H1 (cell line): Measurements from ENCODE around the gene GALNT1. TPM values are rescaled to one million over a fixed set of nuclear protein-coding genes. Genes with fewer than 3 reads are reported as not detected.

ENCODE experiments used
- CTCF ChIA-PET: fragments of 300-600 bp; sonication (Branson Sonifier 250); formaldehyde crosslinking; loops from one replicate; lab custom pipeline; 2021; ENCODE audit not compliant: partially characterized antibody; lab: Charles Lee
- POLR2A ChIA-PET: fragments of 300-600 bp; sonication (Branson Sonifier 250); formaldehyde crosslinking; loops from one replicate; lab custom pipeline; 2021; ENCODE audit warnings: inconsistent platforms; ENCODE audit not compliant: partially characterized antibody; lab: Charles Lee
- DNase-seq, 2 experiments: peaks; one replicate each; pipeline versions ENCODE4 v3.0.0 to v3.0.0-alpha.2; 2010 to 2022; ENCODE audit warnings: low spot score in 2 of 2, low read depth in 1 of 2, mixed read lengths in 1 of 2
- FAIRE-seq: peaks from 2 replicates; lab custom pipeline; 2011; peaks lifted over from hg19 to GRCh38; lab: Jason Lieb, UNC
- H2AFZ ChIP-seq: 2 replicates; pipeline ENCODE4 v1.8.1; 2012; ENCODE audit warnings: low read length, inconsistent platforms
- H2AK5ac ChIP-seq: 2 replicates; pipeline ENCODE4 v1.6.1; 2013; ENCODE audit warnings: low read depth, low read length
- H2BK120ac ChIP-seq: replicated peaks from 2 replicates; pipeline ENCODE3; 2013; ENCODE audit warnings: low read depth, low read length, inconsistent platforms
- H2BK12ac ChIP-seq: 2 replicates; pipeline ENCODE4 v1.6.1; 2013; ENCODE audit warnings: low read depth, low read length
- H2BK15ac ChIP-seq: 2 replicates; pipeline ENCODE4 v1.6.1; 2013; ENCODE audit warnings: low read length
- H2BK20ac ChIP-seq: 2 replicates; pipeline ENCODE4 v1.6.1; 2013; ENCODE audit warnings: low read length
- H2BK5ac ChIP-seq: 2 replicates; pipeline ENCODE4 v1.6.1; 2013; ENCODE audit warnings: low read depth, low read length
- H3K14ac ChIP-seq: 2 replicates; pipeline ENCODE4 v1.6.1; 2013; ENCODE audit warnings: inconsistent platforms; ENCODE audit not compliant: insufficient read length
- H3K18ac ChIP-seq: 2 replicates; pipeline ENCODE4 v1.6.1; 2013; ENCODE audit warnings: low read length; ENCODE audit errors: extremely low read depth
- H3K23ac ChIP-seq: 2 replicates; pipeline ENCODE4 v1.6.1; 2013; ENCODE audit warnings: inconsistent platforms; ENCODE audit not compliant: insufficient read length
- H3K23me2 ChIP-seq: 2 replicates; pipeline ENCODE4 v1.6.1; 2013; ENCODE audit warnings: low read depth, low read length
- H3K27ac ChIP-seq: 2 replicates; pipeline ENCODE4 v1.6.1; 2011; ENCODE audit warnings: low read depth, low read length, inconsistent platforms
- H3K27me3 ChIP-seq, 4 experiments: replicated peaks in 1 of 4; 1 replicate in 1 of 4; 2 replicates in 3 of 4; pipeline versions ENCODE4 v1.6.1 to v1.8.1; 2011 to 2013; ENCODE audit warnings: low read length in 3 of 4, mild to moderate bottlenecking in 3 of 4, inconsistent platforms in 2 of 4, mixed read lengths in 2 of 4, moderate library complexity in 1 of 4; ENCODE audit not compliant: control insufficient read depth in 3 of 4, insufficient read depth in 3 of 4; ENCODE audit errors: extremely low read depth in 1 of 4
- H3K36me3 ChIP-seq, 4 experiments: 2 replicates each; pipeline versions ENCODE4 v1.6.1 to v1.8.1; 2011 to 2013; ENCODE audit warnings: mild to moderate bottlenecking in 4 of 4, low read length in 3 of 4, moderate library complexity in 2 of 4, control low read depth in 1 of 4, inconsistent platforms in 1 of 4; ENCODE audit not compliant: insufficient read depth in 4 of 4, control insufficient read depth in 2 of 4
- H3K4ac ChIP-seq: replicated peaks from 2 replicates; pipeline ENCODE3; 2013; ENCODE audit warnings: low read length, low read depth, mixed read lengths, inconsistent platforms; ENCODE audit not compliant: insufficient read length
- H3K4me1 ChIP-seq, 4 experiments: replicated peaks in 1 of 4; 1 replicate in 1 of 4; 2 replicates in 3 of 4; pipeline versions ENCODE4 v1.6.1 to v1.8.1; 2011 to 2013; ENCODE audit warnings: low read length in 3 of 4, inconsistent platforms in 2 of 4, mixed read lengths in 1 of 4; ENCODE audit not compliant: insufficient read depth in 4 of 4, control insufficient read depth in 3 of 4
- H3K4me2 ChIP-seq, 2 experiments: 2 replicates each; pipeline versions ENCODE4 v1.6.1 to v1.8.1; 2011 to 2013; ENCODE audit warnings: low read depth in 2 of 2, low read length in 2 of 2, control low read depth in 1 of 2, inconsistent platforms in 1 of 2, mild to moderate bottlenecking in 1 of 2; ENCODE audit not compliant: insufficient read depth in 1 of 2
- H3K4me3 ChIP-seq, 4 experiments: fragments of 200-600, 300-600 bp in 1 of 4; sonication (generic), shearing (Covaris generic), sonication (Bioruptor Twin) in 1 of 4; 2 replicates each; pipeline versions ENCODE4 v1.5.1 to v1.8.1; 2011 to 2016; ENCODE audit warnings: low read length in 4 of 4, low read depth in 3 of 4, control low read depth in 2 of 4, inconsistent platforms in 2 of 4, mild to moderate bottlenecking in 2 of 4, mixed read lengths in 1 of 4, moderate library complexity in 1 of 4; ENCODE audit not compliant: insufficient read depth in 2 of 4; ENCODE audit errors: extremely low read depth in 1 of 4
- H3K56ac ChIP-seq: replicated peaks from 2 replicates; pipeline ENCODE3; 2013; ENCODE audit warnings: low read depth, mild to moderate bottlenecking, mixed read lengths, low read length, inconsistent platforms; ENCODE audit not compliant: insufficient read length
- H3K79me1 ChIP-seq: 2 replicates; pipeline ENCODE4 v1.6.1; 2013; ENCODE audit warnings: low read depth, low read length, control low read depth
- H3K79me2 ChIP-seq, 2 experiments: 2 replicates each; pipeline versions ENCODE4 v1.6.1 to v1.8.1; 2012 to 2013; ENCODE audit warnings: low read length in 2 of 2, mild to moderate bottlenecking in 2 of 2, inconsistent platforms in 1 of 2; ENCODE audit not compliant: insufficient read depth in 2 of 2, control insufficient read depth in 1 of 2
- H3K9ac ChIP-seq, 4 experiments: replicated peaks in 1 of 4; 1 replicate in 1 of 4; 2 replicates in 3 of 4; pipeline versions ENCODE4 v1.6.1 to v1.8.1; 2011 to 2013; ENCODE audit warnings: low read depth in 3 of 4, low read length in 3 of 4, control low read depth in 2 of 4, mild to moderate bottlenecking in 2 of 4, moderate library complexity in 2 of 4, inconsistent platforms in 1 of 4; ENCODE audit errors: extremely low read depth in 1 of 4
- H3K9me3 ChIP-seq, 2 experiments: 2 replicates each; pipeline versions ENCODE4 v1.6.1 to v1.8.1; 2012 to 2013; ENCODE audit warnings: mild to moderate bottlenecking in 2 of 2, moderate library complexity in 2 of 2, control low read depth in 1 of 2, inconsistent platforms in 1 of 2, low read depth in 1 of 2, low read length in 1 of 2, mixed read lengths in 1 of 2; ENCODE audit not compliant: insufficient read depth in 2 of 2
- H4K20me1 ChIP-seq, 2 experiments: replicated peaks in 1 of 2; 2 replicates each; pipeline versions ENCODE3 to v1.8.1; 2011 to 2013; ENCODE audit warnings: inconsistent platforms in 2 of 2, low read length in 2 of 2, mild to moderate bottlenecking in 1 of 2; ENCODE audit not compliant: insufficient read depth in 2 of 2, control insufficient read depth in 1 of 2
- H4K5ac ChIP-seq: 2 replicates; pipeline ENCODE4 v1.6.1; 2013; ENCODE audit warnings: low read length, low read depth, mixed read lengths, inconsistent platforms; ENCODE audit not compliant: insufficient read length
- H4K8ac ChIP-seq: 2 replicates; pipeline ENCODE4 v1.8.0; 2013; ENCODE audit warnings: mild to moderate bottlenecking, moderate library complexity, low read length, inconsistent platforms; ENCODE audit not compliant: insufficient read depth; ENCODE audit errors: extremely low read depth
- H4K91ac ChIP-seq: replicated peaks from 2 replicates; pipeline ENCODE3; 2013; ENCODE audit warnings: low read length, mixed read lengths, inconsistent platforms; ENCODE audit not compliant: insufficient read length
- KDM1A ChIP-seq: fragments of 200-600, 300-600 bp; sonication (generic); IDR thresholded peaks from 2 replicates; pipeline ENCODE4 v1.7.1; 2016; ENCODE audit warnings: mild to moderate bottlenecking, low read length, borderline replicate concordance
- RBBP5 ChIP-seq: IDR thresholded peaks from 2 replicates; pipeline ENCODE4 v1.7.1; 2012; ENCODE audit warnings: low read depth, mild to moderate bottlenecking, inconsistent platforms, low read length, moderate library complexity, borderline replicate concordance
- USF2 ChIP-seq: IDR thresholded peaks from 2 replicates; pipeline ENCODE4 v1.6.1; 2011; ENCODE audit warnings: low read length, improper control_type of control experiment
- WGBS, 2 experiments: shearing (Covaris generic) in 1 of 2; methylation state at CpG; one replicate each; pipeline versions ENCODE4 v1.1.6 to v1.1.7; 2013 to 2015; ENCODE audit warnings: low lambda C conversion rate in 2 of 2, mixed read lengths in 2 of 2, inconsistent platforms in 1 of 2, low coverage in 1 of 2, missing lambda C conversion rate in 1 of 2; ENCODE audit not compliant: insufficient replicate concordance in 2 of 2, insufficient coverage in 1 of 2, insufficient read length in 1 of 2; ENCODE audit errors: extremely low coverage in 1 of 2, missing lambda C conversion rate in 1 of 2; 5-methylcytosine and 5-hydroxymethylcytosine counted together
- polyA plus RNA-seq, 7 experiments: library from polyadenylated mRNA; depleted of rRNA in 3 of 7; stranded (reverse) in 5 of 7; unstranded in 2 of 7; fragments of >200 nt in 5 of 7; fragments of 200-250 nt in 2 of 7; gene quantifications; 1 replicate in 5 of 7; 2 replicates in 1 of 7; 4 replicates in 1 of 7; pipeline versions ENCODE4 v1.2.1 to v1.2.3, GENCODE V29; 2011 to 2013; ENCODE audit warnings: missing spikeins in 2 of 7, mixed read lengths in 2 of 7
- total RNA-seq: library from RNA; stranded (reverse); fragmentation: NEBNext Ultra II Directional; extraction: Animal tissue kit (Norgen Biotek cat#: 25700); gene quantifications from 2 replicates; pipeline ENCODE4 v1.2.1, GENCODE V29; 2021
- TF ChIP-seq, protein P1 (sequence below), 3 experiments: IDR thresholded peaks; 1 replicate in 2 of 3; 2 replicates in 1 of 3; pipeline versions ENCODE4 v1.5.1 to v1.6.1; 2011; ENCODE audit warnings: low read length in 3 of 3, mild to moderate bottlenecking in 3 of 3, inconsistent platforms in 2 of 3, low read depth in 1 of 3, moderate library complexity in 1 of 3; ENCODE audit not compliant: insufficient read depth in 1 of 3; ENCODE audit errors: control extremely low read depth in 1 of 3
- TF ChIP-seq, protein P2 (sequence below): IDR thresholded peaks from 2 replicates; pipeline ENCODE4 v1.6.1; 2012; ENCODE audit warnings: inconsistent platforms

GALNT1 gene
- total and polyA plus RNA-seq, 2 of the 8 experiments (the other 6 are each of a cell fraction or from before 2014, with no cell fraction given), result 22.4 to 101 TPM

GRCh38 chr18:35580701-35581539 lies 620 bp upstream of the GALNT1 start:
- Histone ChIP-seq H3K9me3 (peaks cover 7 to 14% of the 10 kb centered on the region in 2 experiments), H2AFZ (no peak overlapping the region), H2BK5ac (no peak overlapping the region), H3K23me2 (peaks cover 2% of the 10 kb centered on the region), H3K27ac (peak overlapping the region; percentile 68; the same call in 1 of the 2 replicates), H3K4ac (no peak overlapping the region), H4K91ac (peak overlapping the region; percentile 31), H2AK5ac (no peak overlapping the region), H2BK20ac (no peak overlapping the region), H2BK120ac (no peak overlapping the region), H3K79me1 (no peaks in the 10 kb centered on the region; the same call in 1 of the 2 replicates), H3K14ac (no peak overlapping the region), H3K4me1 (peaks cover 0 to 8% (median 5%) of the 10 kb centered on the region in 4 experiments; a peak in 6 of 7 replicates), H3K4me2 (peak overlapping the region; percentile 42 to 66), H3K36me3 (peaks cover 0 to 9% (median 0%) of the 10 kb centered on the region in 4 experiments; a peak in 1 of 8 replicates), H2BK12ac (no peak overlapping the region), H3K18ac (peak overlapping the region; percentile 12; the same call in 1 of the 2 replicates), H4K8ac (peak overlapping the region; percentile 91; the same call in 1 of the 2 replicates), H3K27me3 (peaks cover 0 to 3% (median 0%) of the 10 kb centered on the region in 4 experiments; a peak in 2 of 7 replicates), H3K79me2 (peaks cover 7 to 38% of the 10 kb centered on the region in 2 experiments; a peak in 3 of 4 replicates), H4K5ac (peak overlapping the region; percentile 59), H4K20me1 (peaks cover 0 to 12% of the 10 kb centered on the region in 2 experiments), H3K23ac (no peak overlapping the region), H3K4me3 (peak overlapping the region; percentile 61 to 74 (median 65)), H2BK15ac (no peak overlapping the region), H3K56ac (no peak overlapping the region), H3K9ac (peak overlapping the region; percentile 58 to 91 (median 69))
- WGBS, 2 experiments, result 2% methylated on average over 62 of the region's 96 CpGs; no CpG with 5 or more reads in 1 of the 2 experiments
- ChIA-PET POLR2A (interaction anchor here (0.9 to 1.6 kb wide), 4 partner anchors 14 to 171 kb away, joined by 3 to 5 read pairs (median 4); partner anchors contain the start of gene INO80C), CTCF (no interaction called here)
- peak; percentile 7 to 72 for DNase-seq
- FAIRE-seq, result no peak
- TF ChIP-seq KDM1A (0 out of 2 replicates have a peak, but pooled peaks have one; percentile 19), RBBP5 (peak; percentile 91; the same call in 1 of the 2 replicates), USF2 (peak; percentile 35; the same call in 1 of the 2 replicates)
- TF ChIP-seq, protein P1, sequence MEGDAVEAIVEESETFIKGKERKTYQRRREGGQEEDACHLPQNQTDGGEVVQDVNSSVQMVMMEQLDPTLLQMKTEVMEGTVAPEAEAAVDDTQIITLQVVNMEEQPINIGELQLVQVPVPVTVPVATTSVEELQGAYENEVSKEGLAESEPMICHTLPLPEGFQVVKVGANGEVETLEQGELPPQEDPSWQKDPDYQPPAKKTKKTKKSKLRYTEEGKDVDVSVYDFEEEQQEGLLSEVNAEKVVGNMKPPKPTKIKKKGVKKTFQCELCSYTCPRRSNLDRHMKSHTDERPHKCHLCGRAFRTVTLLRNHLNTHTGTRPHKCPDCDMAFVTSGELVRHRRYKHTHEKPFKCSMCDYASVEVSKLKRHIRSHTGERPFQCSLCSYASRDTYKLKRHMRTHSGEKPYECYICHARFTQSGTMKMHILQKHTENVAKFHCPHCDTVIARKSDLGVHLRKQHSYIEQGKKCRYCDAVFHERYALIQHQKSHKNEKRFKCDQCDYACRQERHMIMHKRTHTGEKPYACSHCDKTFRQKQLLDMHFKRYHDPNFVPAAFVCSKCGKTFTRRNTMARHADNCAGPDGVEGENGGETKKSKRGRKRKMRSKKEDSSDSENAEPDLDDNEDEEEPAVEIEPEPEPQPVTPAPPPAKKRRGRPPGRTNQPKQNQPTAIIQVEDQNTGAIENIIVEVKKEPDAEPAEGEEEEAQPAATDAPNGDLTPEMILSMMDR (IDR thresholded peaks at IDR 0.05; ENCODE audit: control extremely low read depth in 1 of 3, insufficient read depth in 1 of 3, low read depth in 1 of 3, low read length in 3 of 3), result no peak
- TF ChIP-seq, protein P2, sequence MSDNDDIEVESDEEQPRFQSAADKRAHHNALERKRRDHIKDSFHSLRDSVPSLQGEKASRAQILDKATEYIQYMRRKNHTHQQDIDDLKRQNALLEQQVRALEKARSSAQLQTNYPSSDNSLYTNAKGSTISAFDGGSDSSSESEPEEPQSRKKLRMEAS, result peak; percentile 39; the same call in 1 of the 2 replicates
